ENCODE data around the gene HAS3.

- no peak for TF ChIP-seq CTCF (IDR thresholded peaks at IDR 0.05; ENCODE audit: extremely low read depth in 1 of 2, insufficient read depth in 1 of 2, low read depth in 1 of 2, low read length in 2 of 2)
- no peak for TF ChIP-seq POLR2AphosphoS5 (IDR thresholded peaks at IDR 0.05; ENCODE audit: insufficient read depth, low read depth, low read length)
- no peak for TF ChIP-seq EZH2 (IDR thresholded peaks at IDR 0.05; ENCODE audit: borderline replicate concordance, low read depth, low read length, severe bottlenecking)
- peak; percentile 70 for TF ChIP-seq POLR2A (IDR thresholded peaks at IDR 0.05; ENCODE audit: low read depth, low read length)
- no peak for TF ChIP-seq JUN (IDR thresholded peaks at IDR 0.05; ENCODE audit: borderline replicate concordance, insufficient read depth, insufficient read length, low read depth)
- no peak for TF ChIP-seq GATA2 (IDR thresholded peaks at IDR 0.05; ENCODE audit: insufficient read depth, insufficient read length, low read depth, low read length)
Observed at GRCh38 chr16:69131167-69131838, 25.9 kb downstream of the HAS3 start.
